ENCODE measurements around the gene ZNF423.

The ZNF423 gene

GRCh38 chr16:49703483-49703882, 152.4 kb downstream of the ZNF423 start:
- DNase-seq (ENCODE audit: low read depth): no peak
- TF ChIP-seq CTCF (IDR thresholded peaks at IDR 0.05; ENCODE audit: insufficient read depth, low read depth, low read length, missing control alignments): no peak
- no peak overlapping the region for H3K4me3 ChIP-seq (ENCODE audit: low read depth, low read length)

- no peak for DNase-seq (ENCODE audit: low read depth)
- H3K4me3 ChIP-seq (ENCODE audit: low read depth, low read length): no peak overlapping the region
- no peak for TF ChIP-seq CTCF (IDR thresholded peaks at IDR 0.05; ENCODE audit: insufficient read depth, low read depth, low read length, missing control alignments)
Measured at GRCh38 chr16:49701789-49702494, 154.0 kb downstream of the ZNF423 start.

GRCh38 chr16:49701065-49701685, 154.7 kb downstream of the ZNF423 start:
- no peak overlapping the region for H3K4me3 ChIP-seq (ENCODE audit: low read depth, low read length)
- DNase-seq (ENCODE audit: low read depth): no peak
- TF ChIP-seq CTCF (IDR thresholded peaks at IDR 0.05; ENCODE audit: insufficient read depth, low read depth, low read length, missing control alignments): no peak

- DNase-seq (ENCODE audit: low read depth): no peak
- no peak overlapping the region for H3K4me3 ChIP-seq (ENCODE audit: low read depth, low read length)
- no peak for TF ChIP-seq CTCF (IDR thresholded peaks at IDR 0.05; ENCODE audit: insufficient read depth, low read depth, low read length, missing control alignments)
Measured at GRCh38 chr16:49700251-49701064, 155.5 kb downstream of the ZNF423 start.

- no peak overlapping the region for H3K4me3 ChIP-seq (ENCODE audit: low read depth, low read length)
Measured at GRCh38 chr16:49699841-49700175, 156.1 kb downstream of the ZNF423 start.

More at GRCh38 chr16:49699841-49700175, 156.1 kb downstream of the ZNF423 start:
- DNase-seq (ENCODE audit: low read depth): no peak
- TF ChIP-seq CTCF (IDR thresholded peaks at IDR 0.05; ENCODE audit: insufficient read depth, low read depth, low read length, missing control alignments): no peak
